Naive B cell (primary cell): ENCODE results near the gene MTF1. TPM values are rescaled to one million over a fixed set of nuclear protein-coding genes. Genes with fewer than 3 reads are reported as not detected.

ENCODE experiments used
- ATAC-seq, 2 donors: fragments of 150-1000 bp; cut with Tn5 transposase; 2 replicates each; pipeline ENCODE4 v1.10.0; 2021; ENCODE audit warnings: low read depth in 2 of 2, mild to moderate bottlenecking in 2 of 2, moderate library complexity in 2 of 2
- DNase-seq: peaks from one replicate; pipeline ENCODE4 v3.0.0; 2022
- H3K27ac Mint-ChIP-seq, 6 donors: one replicate each; pipeline ENCODE4 v1.8.0; 2020 to 2022; ENCODE audit warnings: mild to moderate bottlenecking in 6 of 6, mixed read lengths in 6 of 6, moderate library complexity in 5 of 6, inconsistent platforms in 2 of 6
- H3K27me3 Mint-ChIP-seq, 3 donors: one replicate each; pipeline ENCODE4 v1.8.0; 2021 to 2022; ENCODE audit warnings: mixed read lengths in 3 of 3, mild to moderate bottlenecking in 1 of 3
- H3K36me3 Mint-ChIP-seq, 2 donors: one replicate each; pipeline ENCODE4 v1.8.0; 2020 to 2022; ENCODE audit warnings: mixed read lengths in 2 of 2, inconsistent platforms in 1 of 2, mild to moderate bottlenecking in 1 of 2
- H3K4me1 Mint-ChIP-seq, 3 donors: one replicate each; pipeline ENCODE4 v1.8.0; 2020 to 2022; ENCODE audit warnings: mixed read lengths in 3 of 3, inconsistent platforms in 1 of 3, mild to moderate bottlenecking in 1 of 3, moderate library complexity in 1 of 3
- H3K4me3 Mint-ChIP-seq, 8 donors: one replicate each; pipeline ENCODE4 v1.8.0; 2020 to 2022; ENCODE audit warnings: mild to moderate bottlenecking in 8 of 8, mixed read lengths in 8 of 8, moderate library complexity in 8 of 8, inconsistent platforms in 2 of 8
- H3K9me3 Mint-ChIP-seq, 7 donors: one replicate each; pipeline ENCODE4 v1.8.0; 2020 to 2022; ENCODE audit warnings: mixed read lengths in 7 of 7, mild to moderate bottlenecking in 5 of 7, inconsistent platforms in 2 of 7, moderate library complexity in 1 of 7
- polyA plus RNA-seq, 6 donors: library from polyadenylated mRNA; unstranded; fragments of 300-500 nt; fragmentation: Illumina TruSeq; gene quantifications; one replicate each; pipeline ENCODE4 v1.2.3, GENCODE V29; 2021; ENCODE audit warnings: low read depth in 6 of 6

MTF1 gene
- polyA plus RNA-seq, 6 donors from 2014 or later = 8.7 to 29.9 (median 25.2) TPM

DNA sequence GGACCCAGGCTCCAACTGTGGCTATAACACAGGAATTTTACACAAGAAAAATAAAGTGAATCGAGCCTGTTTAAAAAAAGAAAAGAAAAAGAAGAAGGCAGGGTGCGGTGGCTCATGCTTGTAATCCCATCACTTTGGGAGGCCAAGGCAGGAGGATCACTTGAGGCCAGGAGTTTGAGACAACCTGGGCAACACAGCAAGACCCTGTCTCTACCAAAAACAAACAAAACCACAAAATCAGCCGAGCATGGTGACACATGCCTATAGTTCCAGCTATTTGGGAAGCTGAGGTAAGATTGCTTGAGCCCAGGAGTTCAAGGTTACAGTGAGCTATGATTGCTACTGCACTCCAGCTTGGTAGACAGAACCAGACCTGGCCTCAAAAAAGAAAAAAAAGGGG lies 17.7 kb downstream of the MTF1 start:
- ATAC-seq (no peak), DNase-seq (no peak)
- Mint-ChIP-seq H3K36me3 (no peaks in the 10 kb centered on the region), H3K27me3 (no peaks in the 10 kb centered on the region), H3K4me3 (no peak overlapping the region), H3K27ac (peak overlapping the region in 1 of 6 donors; percentile 65), H3K4me1 (peaks cover 20 to 33% (median 30%) of the 10 kb centered on the region in 3 donors), H3K9me3 (peaks cover 0 to 2% (median 0%) of the 10 kb centered on the region in 7 donors)

DNA sequence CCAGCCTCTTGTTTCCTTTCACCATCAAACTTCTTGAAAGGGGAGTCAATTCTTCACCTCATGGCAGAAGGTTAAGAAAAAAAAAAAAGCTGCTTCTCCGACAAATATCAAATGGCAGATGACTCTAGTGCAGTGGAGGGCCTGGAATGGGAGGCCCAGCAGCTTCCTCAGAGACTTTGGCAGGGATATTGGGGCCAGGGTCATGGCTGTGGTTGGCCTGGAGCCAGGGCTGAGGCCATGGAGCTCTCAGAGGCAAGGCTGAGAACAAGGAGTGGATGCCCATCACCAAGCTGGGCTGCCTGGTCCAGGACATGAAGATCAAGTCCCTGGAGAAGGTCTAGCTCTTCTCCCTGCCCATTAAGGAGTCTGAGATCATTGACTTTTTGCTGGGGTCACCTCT lies 18.7 kb downstream of the MTF1 start:
- H3K4me3 Mint-ChIP-seq = no peak overlapping the region
- DNase-seq (no peak), ATAC-seq (no peak)
- no peaks in the 10 kb centered on the region for H3K27me3 Mint-ChIP-seq
- peaks cover 0 to 2% (median 0%) of the 10 kb centered on the region in 7 donors for H3K9me3 Mint-ChIP-seq
- no peak overlapping the region for H3K27ac Mint-ChIP-seq
- peaks cover 11 to 24% (median 22%) of the 10 kb centered on the region in 3 donors for H3K4me1 Mint-ChIP-seq
- H3K36me3 Mint-ChIP-seq = peaks cover 0 to 6% of the 10 kb centered on the region in 2 donors

DNA sequence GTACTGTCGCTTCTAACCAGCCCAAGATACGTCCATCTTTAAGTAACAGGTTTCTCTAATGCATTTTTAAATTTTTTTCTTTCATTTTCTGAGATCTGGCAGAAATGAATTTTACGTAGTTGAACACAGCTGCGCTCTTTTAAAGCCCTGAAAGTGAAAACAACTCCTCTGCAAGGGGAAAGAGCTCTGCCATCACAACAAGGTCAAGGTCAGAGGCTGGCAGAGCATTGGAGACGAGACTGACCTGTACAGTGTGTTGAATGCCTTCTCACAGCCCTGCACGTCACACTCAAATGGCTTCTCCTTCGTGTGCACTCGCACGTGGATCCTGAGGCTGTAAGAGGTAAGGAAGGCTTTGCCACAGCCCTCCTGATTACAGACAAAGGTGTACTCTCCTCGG lies 19.7 kb downstream of the MTF1 start:
- H3K36me3 Mint-ChIP-seq = peaks cover 7 to 10% of the 10 kb centered on the region in 2 donors
- no peaks in the 10 kb centered on the region for H3K27me3 Mint-ChIP-seq
- peak overlapping the region in 1 of 6 donors; percentile 35 for H3K27ac Mint-ChIP-seq
- H3K9me3 Mint-ChIP-seq = peaks cover 0 to 2% (median 0%) of the 10 kb centered on the region in 7 donors
- H3K4me3 Mint-ChIP-seq = no peak overlapping the region
- DNase-seq (no peak), ATAC-seq (no peak)
- H3K4me1 Mint-ChIP-seq = peaks cover 6 to 16% (median 11%) of the 10 kb centered on the region in 3 donors

DNA sequence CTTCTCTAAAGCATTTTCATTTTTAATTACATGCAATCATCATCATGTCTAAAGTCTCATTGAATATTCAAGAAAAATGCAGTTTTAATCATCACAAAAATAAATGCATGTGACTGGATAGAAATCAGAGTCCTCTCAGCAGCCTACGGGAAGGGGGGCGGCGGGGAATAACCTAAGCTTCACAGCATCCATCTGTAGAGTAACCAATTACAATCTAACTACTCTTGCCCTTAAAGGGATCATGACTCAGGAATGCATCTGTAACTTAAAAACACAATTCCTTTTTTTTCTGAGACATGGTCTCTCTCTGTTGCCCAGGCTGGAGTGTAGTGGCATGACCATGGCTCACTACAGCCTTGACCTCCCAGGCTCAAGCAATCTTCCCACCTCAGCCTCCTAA lies 22.6 kb downstream of the MTF1 start:
- H3K4me1 Mint-ChIP-seq = peaks cover 2 to 5% (median 3%) of the 10 kb centered on the region in 3 donors
- H3K9me3 Mint-ChIP-seq = no peaks in the 10 kb centered on the region
- peaks cover 21 to 23% of the 10 kb centered on the region in 2 donors for H3K36me3 Mint-ChIP-seq
- no peak overlapping the region for H3K4me3 Mint-ChIP-seq
- H3K27ac Mint-ChIP-seq = peak overlapping the region in 1 of 6 donors; percentile 15
- no peaks in the 10 kb centered on the region for H3K27me3 Mint-ChIP-seq
- ATAC-seq (no peak), DNase-seq (no peak)

DNA sequence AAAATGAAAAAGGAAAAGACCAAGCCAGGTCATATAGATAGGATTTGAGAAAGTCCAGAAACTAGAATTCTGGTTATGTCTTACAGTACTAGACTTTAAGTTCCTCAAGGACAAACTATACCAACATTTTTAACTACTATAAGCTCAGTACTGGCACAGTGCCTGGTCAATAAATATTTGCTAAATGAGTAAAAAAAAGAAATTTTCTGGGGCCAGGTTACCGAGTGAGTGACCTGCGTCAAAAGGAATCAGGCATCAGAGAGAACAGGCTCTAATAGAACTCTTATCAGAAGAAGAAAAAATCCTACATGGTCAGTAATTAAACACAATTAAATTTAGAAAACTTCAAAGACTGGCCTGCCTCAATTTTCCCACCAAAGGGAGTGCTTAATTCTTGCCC lies 27.6 kb downstream of the MTF1 start:
- ATAC-seq (no peak), DNase-seq (no peak)
- Mint-ChIP-seq H3K4me1 (peaks cover 0 to 3% (median under 1%) of the 10 kb centered on the region in 3 donors), H3K9me3 (no peaks in the 10 kb centered on the region), H3K4me3 (no peak overlapping the region), H3K27ac (no peak overlapping the region), H3K36me3 (peaks cover 23 to 28% of the 10 kb centered on the region in 2 donors), H3K27me3 (no peaks in the 10 kb centered on the region)

DNA sequence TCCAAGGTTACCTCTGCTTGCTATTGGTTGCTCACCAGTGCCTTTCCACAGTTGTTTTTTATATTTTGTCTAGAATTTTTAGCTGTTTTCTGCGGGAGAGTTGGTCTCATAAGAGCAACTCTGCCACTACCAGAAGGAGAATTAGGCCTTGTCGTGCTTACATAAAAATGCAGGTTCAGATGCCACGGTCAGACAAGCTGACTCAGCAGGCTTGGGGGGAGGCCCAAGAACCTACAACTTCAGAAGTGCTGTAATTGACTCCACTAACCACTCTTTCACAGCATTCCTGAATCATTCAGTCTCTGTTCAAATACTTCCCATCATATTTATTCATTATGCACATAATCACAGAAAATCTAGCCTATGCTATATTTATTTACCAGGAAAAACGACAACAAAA lies 28.3 kb downstream of the MTF1 start:
- DNase-seq (no peak), ATAC-seq (no peak)
- peaks cover 0 to 4% (median 3%) of the 10 kb centered on the region in 3 donors for H3K4me1 Mint-ChIP-seq
- no peak overlapping the region for H3K4me3 Mint-ChIP-seq
- H3K27ac Mint-ChIP-seq = peak overlapping the region in 1 of 6 donors; percentile 15
- H3K9me3 Mint-ChIP-seq = no peaks in the 10 kb centered on the region
- H3K36me3 Mint-ChIP-seq = peaks cover 23 to 25% of the 10 kb centered on the region in 2 donors
- H3K27me3 Mint-ChIP-seq = no peaks in the 10 kb centered on the region

DNA sequence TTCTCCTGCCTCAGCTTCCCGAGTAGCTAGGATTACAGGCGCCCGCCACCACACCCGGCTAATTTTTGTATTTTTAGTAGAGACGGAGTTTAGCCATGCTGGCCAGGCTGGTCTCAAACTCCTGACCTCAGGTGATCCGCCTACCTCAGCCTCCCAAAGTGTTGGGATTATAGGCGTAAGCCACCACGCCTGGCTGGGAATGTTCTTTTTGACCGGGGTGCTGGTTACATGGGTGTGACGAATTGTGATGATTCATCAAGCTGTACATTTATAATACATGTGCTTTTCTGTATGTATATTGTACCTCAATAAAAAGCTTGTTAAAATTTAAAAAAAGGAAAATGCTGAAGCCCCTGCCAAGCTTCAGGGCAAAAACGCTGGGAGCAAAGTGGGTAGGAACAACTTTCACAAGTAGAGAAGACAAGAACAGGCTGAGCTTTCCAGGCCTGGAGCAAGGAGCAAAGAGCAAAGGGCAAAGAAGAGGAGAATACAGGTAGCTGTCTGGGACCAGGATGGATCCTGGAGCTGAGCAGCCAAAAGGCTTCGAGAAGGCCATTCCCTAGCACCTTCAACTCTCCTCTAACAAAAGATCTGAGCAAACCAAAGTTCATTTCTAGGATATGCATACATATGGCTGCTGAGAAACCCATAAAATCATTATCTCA lies 30.9 kb downstream of the MTF1 start:
- Mint-ChIP-seq H3K27me3 (no peaks in the 10 kb centered on the region), H3K4me1 (peaks cover 9 to 13% (median 10%) of the 10 kb centered on the region in 3 donors), H3K36me3 (peaks cover 9 to 16% of the 10 kb centered on the region in 2 donors), H3K4me3 (no peak overlapping the region), H3K9me3 (no peaks in the 10 kb centered on the region), H3K27ac (peak overlapping the region in 1 of 6 donors; percentile 61)
- ATAC-seq (no peak), DNase-seq (no peak)

DNA sequence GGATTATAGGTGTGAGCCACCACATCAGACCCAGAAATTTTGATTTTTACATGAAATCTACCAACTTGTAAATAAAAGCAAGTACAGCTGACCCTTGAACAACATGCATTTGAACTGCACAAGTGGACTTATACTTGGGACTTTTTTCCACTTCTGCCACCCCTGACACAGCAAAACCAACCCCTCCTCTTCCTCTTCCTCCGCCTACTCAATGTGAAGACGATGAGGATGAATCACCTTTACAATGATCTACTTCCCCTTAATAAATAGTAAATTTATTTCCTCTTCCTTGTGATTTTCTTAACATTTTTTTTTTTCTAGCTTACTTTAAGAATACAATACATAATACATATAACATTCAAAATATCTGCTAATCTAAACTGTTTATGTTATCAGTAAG lies 33.9 kb downstream of the MTF1 start:
- Mint-ChIP-seq H3K9me3 (no peaks in the 10 kb centered on the region), H3K36me3 (peaks cover 19% of the 10 kb centered on the region in 2 donors), H3K27ac (peak overlapping the region in 4 of 6 donors; percentile 32 to 67 (median 56)), H3K4me3 (peak overlapping the region in 1 of 8 donors; percentile 35), H3K4me1 (peaks cover 10 to 15% (median 12%) of the 10 kb centered on the region in 3 donors), H3K27me3 (no peaks in the 10 kb centered on the region)
- ATAC-seq = no peak
- no peak for DNase-seq

DNA sequence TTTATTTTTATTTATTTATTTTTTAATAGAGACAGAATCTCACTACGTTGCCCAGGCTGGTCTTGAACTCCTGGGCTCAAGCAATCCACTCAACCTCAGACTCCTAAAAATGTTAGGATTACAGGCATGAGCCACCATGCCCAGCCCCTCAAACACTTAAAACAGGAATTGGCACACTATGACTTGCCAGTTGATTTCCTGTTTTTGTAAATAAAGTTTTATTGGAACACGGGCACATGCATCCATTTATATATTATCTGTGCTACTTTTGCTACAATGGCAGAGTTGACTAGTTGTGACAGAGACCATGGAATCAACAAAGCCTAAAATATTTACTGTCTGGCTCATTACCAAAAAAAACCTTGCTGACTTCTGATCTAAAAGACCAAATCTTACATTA lies 35.4 kb downstream of the MTF1 start:
- ATAC-seq (no peak), DNase-seq (no peak)
- peaks cover 17 to 25% (median 17%) of the 10 kb centered on the region in 3 donors for H3K4me1 Mint-ChIP-seq
- H3K9me3 Mint-ChIP-seq = no peaks in the 10 kb centered on the region
- no peak overlapping the region for H3K4me3 Mint-ChIP-seq
- H3K27me3 Mint-ChIP-seq = no peaks in the 10 kb centered on the region
- peaks cover 18 to 24% of the 10 kb centered on the region in 2 donors for H3K36me3 Mint-ChIP-seq
- no peak overlapping the region for H3K27ac Mint-ChIP-seq

DNA sequence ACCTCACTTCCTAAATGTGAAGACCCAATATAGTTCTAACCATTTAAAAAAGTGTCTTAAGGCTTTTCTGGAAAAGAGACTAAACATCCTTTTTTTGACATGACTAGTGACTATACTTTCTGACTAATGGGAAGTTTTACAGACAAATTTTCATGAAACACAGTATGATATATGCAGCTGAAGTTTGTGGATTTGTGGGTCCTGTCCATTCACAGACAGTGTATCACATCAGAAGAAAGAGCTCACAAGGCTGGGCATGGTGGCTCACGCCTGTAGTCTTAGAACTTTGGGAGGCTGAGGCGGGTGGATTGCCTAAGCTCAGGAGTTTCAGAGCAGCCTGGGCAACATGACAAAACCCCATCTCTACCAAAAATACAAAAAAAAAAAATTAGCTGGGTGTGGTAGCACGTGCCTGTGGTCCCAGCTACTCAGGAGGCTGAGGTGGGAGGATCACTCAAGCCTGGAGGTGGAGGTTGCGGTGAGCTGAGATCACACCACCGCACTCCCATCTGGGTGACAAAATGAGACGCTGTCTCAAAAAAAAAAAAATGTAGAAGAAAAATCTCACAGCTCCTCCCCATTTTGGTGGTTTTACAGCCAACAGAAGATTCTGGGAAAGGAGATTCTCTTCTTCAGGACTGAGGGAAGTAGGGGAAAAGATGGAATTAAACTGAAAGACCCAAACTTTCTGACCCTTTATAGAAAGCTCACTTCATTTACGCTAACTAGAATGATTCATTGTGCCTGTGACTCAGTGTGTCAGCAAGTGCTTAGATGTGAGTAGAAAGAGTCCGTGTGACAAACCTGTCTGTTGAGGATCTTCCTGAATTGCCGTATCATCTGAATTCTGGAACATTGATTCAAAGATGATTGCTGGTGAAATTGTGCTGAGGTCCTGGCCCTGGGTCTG lies 36.2 kb downstream of the MTF1 start:
- peaks cover 18 to 24% of the 10 kb centered on the region in 2 donors for H3K36me3 Mint-ChIP-seq
- no peak for ATAC-seq
- H3K9me3 Mint-ChIP-seq = no peaks in the 10 kb centered on the region
- H3K27ac Mint-ChIP-seq = peak overlapping the region in 2 of 6 donors; percentile 1 to 38
- H3K27me3 Mint-ChIP-seq = no peaks in the 10 kb centered on the region
- H3K4me1 Mint-ChIP-seq = peaks cover 17 to 25% (median 18%) of the 10 kb centered on the region in 3 donors
- no peak for DNase-seq
- H3K4me3 Mint-ChIP-seq = no peak overlapping the region

DNA sequence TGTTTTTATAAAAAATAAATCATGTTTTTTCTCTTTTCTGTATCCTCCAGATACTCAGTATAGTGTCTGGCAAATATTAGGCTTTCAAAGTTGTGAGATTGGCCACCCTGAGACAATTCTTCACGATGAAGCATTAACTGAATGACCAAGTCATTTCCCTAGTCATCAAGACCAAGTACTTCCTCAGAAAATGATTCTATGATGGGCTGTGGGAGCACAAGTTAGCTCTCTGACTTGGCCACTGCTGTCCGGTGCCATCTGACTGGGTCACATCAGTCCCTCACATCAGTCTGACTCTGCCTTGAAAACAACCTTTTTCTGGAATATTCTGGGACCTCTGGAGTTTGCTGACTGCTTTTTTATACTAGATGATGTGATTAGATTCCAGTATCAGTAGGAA lies 37.9 kb downstream of the MTF1 start:
- peaks cover 17 to 24% (median 22%) of the 10 kb centered on the region in 3 donors for H3K4me1 Mint-ChIP-seq
- no peak overlapping the region for H3K4me3 Mint-ChIP-seq
- no peaks in the 10 kb centered on the region for H3K27me3 Mint-ChIP-seq
- ATAC-seq (no peak), DNase-seq (no peak)
- H3K36me3 Mint-ChIP-seq = peaks cover 18 to 24% of the 10 kb centered on the region in 2 donors
- no peak overlapping the region for H3K27ac Mint-ChIP-seq
- H3K9me3 Mint-ChIP-seq = no peaks in the 10 kb centered on the region

DNA sequence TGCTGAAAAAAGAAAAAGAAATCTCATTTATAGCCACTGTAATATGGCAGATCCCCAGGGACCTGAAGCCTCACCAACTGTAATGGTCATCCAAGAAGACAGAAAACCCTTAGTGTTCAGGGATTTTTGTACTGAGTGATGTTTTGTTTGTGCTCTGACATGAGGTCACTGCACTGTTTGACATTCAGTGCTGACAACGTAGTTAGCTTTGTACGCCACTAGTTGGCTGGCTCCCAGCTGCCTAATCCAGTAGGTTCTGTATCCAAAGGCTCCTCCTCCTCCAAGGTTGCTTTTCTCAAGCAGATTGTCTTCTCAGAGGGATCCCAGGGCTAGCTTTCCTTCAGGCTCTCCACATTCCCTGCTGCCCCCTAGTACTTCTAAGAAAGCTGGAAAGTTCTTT lies 41.9 kb downstream of the MTF1 start:
- Mint-ChIP-seq H3K4me1 (peaks cover 12 to 15% (median 12%) of the 10 kb centered on the region in 3 donors), H3K27ac (no peak overlapping the region)

DNA sequence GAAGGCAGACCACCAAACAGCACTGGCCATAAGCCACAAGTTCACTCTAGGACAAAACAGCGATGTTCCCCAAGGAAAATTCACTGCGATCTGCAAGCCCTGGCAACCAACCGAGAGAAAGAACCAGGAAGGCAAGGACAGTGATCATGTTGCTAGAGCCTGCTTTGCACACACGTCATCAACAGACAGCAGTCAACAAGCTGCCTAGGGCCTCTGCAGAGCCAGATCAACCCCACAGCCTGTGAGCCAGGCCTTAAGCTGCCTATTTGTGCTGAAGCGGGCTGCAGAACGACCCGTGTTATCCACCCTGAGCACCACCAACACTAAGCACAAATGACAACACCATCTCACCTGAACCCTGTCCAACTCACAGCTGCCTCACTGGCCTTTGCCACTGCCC lies 45.1 kb downstream of the MTF1 start:
- Mint-ChIP-seq H3K27me3 (no peaks in the 10 kb centered on the region), H3K4me1 (peaks cover 12 to 23% (median 18%) of the 10 kb centered on the region in 3 donors), H3K27ac (peak overlapping the region in 3 of 6 donors; percentile 43 to 70 (median 62)), H3K36me3 (no peaks in the 10 kb centered on the region), H3K4me3 (no peak overlapping the region), H3K9me3 (no peaks in the 10 kb centered on the region)
- ATAC-seq (no peak), DNase-seq (no peak)

More for the DNA sequence above, 41.9 kb downstream of the MTF1 start:
- ATAC-seq = no peak
- Mint-ChIP-seq H3K36me3 (peaks cover 14 to 15% of the 10 kb centered on the region in 2 donors), H3K27me3 (no peaks in the 10 kb centered on the region), H3K4me3 (no peak overlapping the region), H3K9me3 (no peaks in the 10 kb centered on the region)
- no peak for DNase-seq
